SK-N-SH treated with all-trans-retinoic acid at 6 μM for 48 hours (cell line): ENCODE data around the gene ZKSCAN8.

Source experiments
- ARNTL ChIP-seq: fragments of 450-650 bp; formaldehyde crosslinking; IDR thresholded peaks from 2 replicates; pipeline ENCODE4 v1.5.0; 2020; ENCODE audit warnings: low read depth, mild to moderate bottlenecking, moderate library complexity, borderline replicate concordance
- OSR1 ChIP-seq: fragments of 250-450 bp; sonication (Bioruptor Pico); IDR thresholded peaks from 2 replicates; pipeline ENCODE4 v1.8.0; 2022; ENCODE audit warnings: moderate library complexity, mild to moderate bottlenecking, inconsistent platforms
- PPARA ChIP-seq: fragments of 250-450 bp; sonication (Bioruptor Pico); IDR thresholded peaks from 2 replicates; pipeline ENCODE4 v1.5.0; 2020; ENCODE audit warnings: mild to moderate bottlenecking, borderline replicate concordance
- RARB ChIP-seq: fragments of 250-450 bp; sonication (Bioruptor Pico); IDR thresholded peaks from 2 replicates; pipeline ENCODE4 v1.8.0; 2021; ENCODE audit warnings: mild to moderate bottlenecking, moderate library complexity
- TCF4 ChIP-seq: fragments of 250-450 bp; sonication (Bioruptor Pico); IDR thresholded peaks from 2 replicates; pipeline ENCODE4 v1.8.0; 2021; ENCODE audit warnings: mild to moderate bottlenecking, moderate library complexity, borderline replicate concordance
- ZNF70 ChIP-seq: fragments of 450-650 bp; formaldehyde crosslinking; IDR thresholded peaks from 2 replicates; pipeline ENCODE4 v1.5.0; 2020; ENCODE audit warnings: mild to moderate bottlenecking, moderate library complexity
- TF ChIP-seq, protein P1 (sequence below): fragments of 250-450 bp; sonication (Bioruptor Pico); IDR thresholded peaks from 2 replicates; pipeline ENCODE4 v1.8.0; 2020; ENCODE audit warnings: mild to moderate bottlenecking, moderate library complexity, borderline replicate concordance
- TF ChIP-seq, protein P2 (sequence below): fragments of 250-450 bp; sonication (Bioruptor Pico); IDR thresholded peaks from 2 replicates; pipeline ENCODE4 v1.8.0; 2021; ENCODE audit warnings: low read depth, mild to moderate bottlenecking, moderate library complexity, borderline replicate concordance

DNA sequence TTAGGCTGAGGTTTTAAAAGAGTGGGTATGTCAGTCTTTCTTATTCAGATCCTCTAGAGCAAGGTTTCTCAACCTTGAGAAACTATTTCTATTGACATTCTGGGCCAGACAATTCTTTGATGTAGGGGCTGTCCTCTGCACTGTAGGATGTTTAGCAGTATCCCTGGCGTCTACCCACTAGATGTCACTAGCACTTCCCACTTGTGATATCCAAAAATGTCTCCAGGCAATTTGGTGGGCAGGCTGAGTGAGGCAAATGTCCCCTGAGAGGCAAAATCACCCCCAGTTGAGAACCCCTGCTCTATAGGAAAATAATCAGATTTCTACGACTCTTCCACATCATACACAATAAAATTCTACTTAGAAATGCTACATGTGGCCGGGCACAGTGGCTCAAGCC, 7.7 kb upstream of the ZKSCAN8 start:
- TF ChIP-seq, protein P1, sequence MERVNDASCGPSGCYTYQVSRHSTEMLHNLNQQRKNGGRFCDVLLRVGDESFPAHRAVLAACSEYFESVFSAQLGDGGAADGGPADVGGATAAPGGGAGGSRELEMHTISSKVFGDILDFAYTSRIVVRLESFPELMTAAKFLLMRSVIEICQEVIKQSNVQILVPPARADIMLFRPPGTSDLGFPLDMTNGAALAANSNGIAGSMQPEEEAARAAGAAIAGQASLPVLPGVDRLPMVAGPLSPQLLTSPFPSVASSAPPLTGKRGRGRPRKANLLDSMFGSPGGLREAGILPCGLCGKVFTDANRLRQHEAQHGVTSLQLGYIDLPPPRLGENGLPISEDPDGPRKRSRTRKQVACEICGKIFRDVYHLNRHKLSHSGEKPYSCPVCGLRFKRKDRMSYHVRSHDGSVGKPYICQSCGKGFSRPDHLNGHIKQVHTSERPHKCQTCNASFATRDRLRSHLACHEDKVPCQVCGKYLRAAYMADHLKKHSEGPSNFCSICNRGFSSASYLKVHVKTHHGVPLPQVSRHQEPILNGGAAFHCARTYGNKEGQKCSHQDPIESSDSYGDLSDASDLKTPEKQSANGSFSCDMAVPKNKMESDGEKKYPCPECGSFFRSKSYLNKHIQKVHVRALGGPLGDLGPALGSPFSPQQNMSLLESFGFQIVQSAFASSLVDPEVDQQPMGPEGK (CRISPR knock-in tag): no peak
- TF ChIP-seq ARNTL (no peak), RARB (no peak), OSR1 (no peak), PPARA (CRISPR knock-in tag) (no peak), ZNF70 (CRISPR knock-in tag) (no peak), TCF4 (CRISPR knock-in tag) (no peak)
- TF ChIP-seq, protein P2, sequence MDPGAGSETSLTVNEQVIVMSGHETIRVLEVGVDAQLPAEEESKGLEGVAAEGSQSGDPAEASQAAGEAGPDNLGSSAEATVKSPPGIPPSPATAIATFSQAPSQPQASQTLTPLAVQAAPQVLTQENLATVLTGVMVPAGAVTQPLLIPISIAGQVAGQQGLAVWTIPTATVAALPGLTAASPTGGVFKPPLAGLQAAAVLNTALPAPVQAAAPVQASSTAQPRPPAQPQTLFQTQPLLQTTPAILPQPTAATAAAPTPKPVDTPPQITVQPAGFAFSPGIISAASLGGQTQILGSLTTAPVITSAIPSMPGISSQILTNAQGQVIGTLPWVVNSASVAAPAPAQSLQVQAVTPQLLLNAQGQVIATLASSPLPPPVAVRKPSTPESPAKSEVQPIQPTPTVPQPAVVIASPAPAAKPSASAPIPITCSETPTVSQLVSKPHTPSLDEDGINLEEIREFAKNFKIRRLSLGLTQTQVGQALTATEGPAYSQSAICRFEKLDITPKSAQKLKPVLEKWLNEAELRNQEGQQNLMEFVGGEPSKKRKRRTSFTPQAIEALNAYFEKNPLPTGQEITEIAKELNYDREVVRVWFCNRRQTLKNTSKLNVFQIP (CRISPR knock-in tag): no peak
